GM12874 (cell line): Measurements from ENCODE around the gene S100A13.
A peak's percentile ranks its signal among the peaks of the same experiment; 100 is the strongest.

Experiments
- TF ChIP-seq, protein P1 (sequence below): IDR thresholded peaks from 2 replicates; pipeline ENCODE4 v1.5.1; 2011; ENCODE audit warnings: low read depth, mild to moderate bottlenecking, control low read depth, low read length, moderate library complexity; ENCODE audit not compliant: insufficient read depth

Gene S100A13

DNA sequence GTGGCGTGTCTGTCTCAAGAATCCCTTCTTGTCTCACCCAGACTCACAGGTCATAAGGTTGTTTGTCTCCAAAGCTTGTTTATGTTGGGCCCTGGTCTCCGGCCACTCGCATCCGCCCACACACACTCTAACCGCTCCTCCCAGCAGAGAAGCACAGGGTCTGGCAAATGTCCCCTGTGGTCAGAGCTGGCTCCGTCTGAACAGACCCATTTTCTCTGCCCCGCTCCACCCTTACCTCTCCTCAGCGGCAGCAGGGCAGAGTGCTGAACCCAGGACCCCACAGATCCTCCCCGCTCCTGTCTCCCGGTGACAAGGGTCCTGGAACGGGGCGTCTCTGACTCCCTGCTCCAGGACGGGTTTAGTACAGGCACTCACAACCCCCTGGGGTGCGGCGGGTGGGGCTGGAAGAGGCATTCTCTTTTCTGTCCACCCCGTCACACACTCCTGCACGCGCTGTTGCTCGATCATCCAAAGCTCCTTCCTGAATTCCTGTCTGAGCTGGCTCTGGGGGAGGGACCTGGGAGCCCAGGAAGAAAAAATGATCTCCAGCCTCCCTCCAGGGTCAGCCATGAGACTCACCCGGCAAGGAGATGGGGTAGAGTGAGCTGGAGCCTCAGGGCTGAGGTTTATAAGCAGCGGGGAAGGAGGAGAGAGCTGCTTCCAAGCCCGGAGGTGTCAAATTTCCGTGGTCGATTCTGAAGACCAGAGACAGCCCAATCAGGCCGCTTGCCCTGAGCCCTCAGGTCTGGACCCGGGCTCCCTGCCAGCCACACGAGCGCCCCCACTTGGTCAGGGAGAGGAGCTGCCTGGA is at the start of gene S100A13:
Gene S100A13, minus strand, starts transcription at position 602 of the 811 bp plus-strand sequence. CDS start 1,033 bp downstream, outside the sequence.
- TF ChIP-seq, protein P1, sequence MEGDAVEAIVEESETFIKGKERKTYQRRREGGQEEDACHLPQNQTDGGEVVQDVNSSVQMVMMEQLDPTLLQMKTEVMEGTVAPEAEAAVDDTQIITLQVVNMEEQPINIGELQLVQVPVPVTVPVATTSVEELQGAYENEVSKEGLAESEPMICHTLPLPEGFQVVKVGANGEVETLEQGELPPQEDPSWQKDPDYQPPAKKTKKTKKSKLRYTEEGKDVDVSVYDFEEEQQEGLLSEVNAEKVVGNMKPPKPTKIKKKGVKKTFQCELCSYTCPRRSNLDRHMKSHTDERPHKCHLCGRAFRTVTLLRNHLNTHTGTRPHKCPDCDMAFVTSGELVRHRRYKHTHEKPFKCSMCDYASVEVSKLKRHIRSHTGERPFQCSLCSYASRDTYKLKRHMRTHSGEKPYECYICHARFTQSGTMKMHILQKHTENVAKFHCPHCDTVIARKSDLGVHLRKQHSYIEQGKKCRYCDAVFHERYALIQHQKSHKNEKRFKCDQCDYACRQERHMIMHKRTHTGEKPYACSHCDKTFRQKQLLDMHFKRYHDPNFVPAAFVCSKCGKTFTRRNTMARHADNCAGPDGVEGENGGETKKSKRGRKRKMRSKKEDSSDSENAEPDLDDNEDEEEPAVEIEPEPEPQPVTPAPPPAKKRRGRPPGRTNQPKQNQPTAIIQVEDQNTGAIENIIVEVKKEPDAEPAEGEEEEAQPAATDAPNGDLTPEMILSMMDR: peak; percentile 51; the same call in 1 of the 2 replicates

DNA sequence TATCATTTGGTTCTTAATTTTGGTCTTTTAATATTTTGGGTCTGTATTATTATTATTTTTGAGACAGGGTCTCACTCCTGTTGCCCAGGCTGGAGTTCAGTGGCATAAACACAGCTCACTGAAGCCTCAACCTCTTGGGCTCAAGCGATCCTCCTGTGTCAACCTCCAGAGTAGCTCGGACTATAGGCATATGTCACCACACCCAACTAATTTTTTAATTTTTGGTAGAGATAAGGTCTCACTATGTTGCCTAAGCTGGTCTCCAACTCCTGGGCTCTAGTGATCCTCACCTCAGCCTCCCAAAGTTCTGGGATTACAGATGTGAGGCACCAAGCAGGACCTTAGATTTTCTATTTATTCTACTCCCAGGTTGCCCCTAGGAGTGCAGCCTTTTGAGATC is 46.2 kb upstream of the S100A13 start:
- TF ChIP-seq, protein P1: no peak

DNA sequence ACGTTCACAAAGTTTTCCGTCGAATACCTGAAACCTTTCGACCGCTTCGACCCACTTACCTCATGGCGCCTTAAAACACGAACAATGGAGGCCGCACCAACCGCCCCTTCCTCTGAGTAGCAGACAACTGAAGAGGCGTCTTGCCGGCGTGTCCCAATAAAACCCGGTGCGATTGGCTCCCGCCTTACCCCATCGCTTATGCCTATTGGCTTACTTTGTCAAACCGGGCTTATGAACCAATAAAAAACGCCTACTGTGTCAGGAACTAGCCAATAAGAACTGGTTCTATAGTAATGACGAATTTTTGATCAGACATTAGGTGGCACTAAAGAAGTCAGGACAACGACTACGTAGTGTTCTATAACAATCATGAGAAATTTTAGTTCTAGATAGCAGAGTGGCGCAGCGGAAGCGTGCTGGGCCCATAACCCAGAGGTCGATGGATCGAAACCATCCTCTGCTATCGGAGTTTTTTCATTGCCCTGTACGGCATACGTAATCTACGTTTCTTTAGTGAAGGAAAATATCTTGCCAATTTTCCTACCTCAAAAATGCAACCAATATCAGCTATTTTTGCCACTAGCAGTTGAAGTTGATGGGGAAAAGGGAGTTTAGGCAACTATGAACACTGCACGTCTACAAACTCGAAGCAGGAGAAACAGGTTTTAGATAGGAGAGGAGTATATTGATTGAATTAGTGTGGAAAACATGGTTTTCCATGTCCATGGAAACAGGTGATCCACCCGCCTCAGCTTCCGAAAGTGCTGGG is 43.7 kb upstream of the S100A13 start, which contains the start of gene ILF2:
Gene ILF2, minus strand, starts transcription at position 135 of the 769 bp plus-strand sequence. Its CDS starts 71 bp downstream, at position 64.
- TF ChIP-seq, protein P1: 0 out of 2 replicates have a peak, but pooled peaks have one; percentile 1

DNA sequence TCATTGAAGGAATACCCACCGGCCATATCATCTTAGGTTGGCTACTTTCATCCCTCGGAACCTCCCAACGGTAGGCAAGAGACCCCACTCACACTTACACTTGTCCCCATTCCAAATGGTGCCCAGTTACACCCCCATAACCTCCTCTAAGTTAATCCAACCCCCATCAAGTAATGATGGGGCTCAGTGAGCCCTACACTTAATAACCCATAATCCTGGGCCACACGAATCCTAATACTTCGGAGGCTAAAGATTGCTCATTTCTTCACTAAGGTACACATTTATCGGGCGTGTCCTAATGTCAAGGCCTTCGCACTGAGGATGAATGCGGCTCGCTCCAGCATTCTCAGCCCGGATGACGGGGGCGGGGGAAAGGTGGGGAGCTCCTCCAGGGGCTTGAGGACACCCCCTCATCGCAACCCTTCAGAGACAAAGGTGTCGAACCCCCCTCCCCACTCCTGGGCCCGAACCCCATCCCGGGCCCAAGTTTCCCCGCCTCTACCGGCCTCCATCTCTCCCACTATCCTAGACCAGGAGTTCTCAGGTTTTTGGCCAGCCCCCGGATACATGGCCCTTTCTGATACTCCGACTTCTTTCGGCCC is 43.1 kb upstream of the S100A13 start:
- TF ChIP-seq, protein P1: no peak

DNA sequence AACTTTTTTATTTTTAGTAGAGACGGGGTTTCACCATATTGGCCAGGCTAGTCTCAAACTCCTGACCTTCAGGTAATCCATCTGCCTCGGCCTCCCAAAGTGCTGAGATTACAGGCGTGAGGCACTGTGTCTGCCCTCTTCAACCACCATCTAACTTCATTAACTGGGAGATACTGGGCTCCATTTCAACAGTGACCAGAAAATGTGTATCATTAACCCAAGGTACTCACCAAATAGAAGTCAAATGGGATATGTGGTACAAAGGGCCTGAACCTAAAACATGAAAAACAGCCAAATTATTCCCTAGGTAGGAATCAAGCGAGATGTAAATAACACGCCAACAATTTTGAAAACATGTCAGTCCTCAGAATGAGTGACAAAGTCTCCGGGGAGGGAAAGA is 42.3 kb upstream of the S100A13 start:
- TF ChIP-seq, protein P1: no peak

DNA sequence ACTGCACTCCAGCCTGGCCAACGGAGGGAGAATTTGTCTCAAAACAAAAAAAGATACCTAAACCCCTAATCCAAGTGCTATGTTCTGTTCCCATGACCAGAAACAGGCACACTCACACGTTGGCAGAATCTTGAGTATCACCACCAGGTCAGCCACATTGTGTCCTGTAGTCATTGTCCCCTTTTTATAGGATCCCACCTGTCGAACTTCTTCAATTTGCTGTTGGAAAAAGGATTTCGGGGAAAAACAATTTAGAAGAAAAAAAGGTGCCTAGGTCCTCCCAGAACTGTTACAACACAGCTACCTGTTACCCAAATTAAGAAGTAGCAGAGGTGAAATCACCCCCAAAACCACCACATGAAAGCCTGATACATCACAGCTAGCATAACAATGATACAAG is 40.1 kb upstream of the S100A13 start:
- TF ChIP-seq, protein P1: no peak

DNA sequence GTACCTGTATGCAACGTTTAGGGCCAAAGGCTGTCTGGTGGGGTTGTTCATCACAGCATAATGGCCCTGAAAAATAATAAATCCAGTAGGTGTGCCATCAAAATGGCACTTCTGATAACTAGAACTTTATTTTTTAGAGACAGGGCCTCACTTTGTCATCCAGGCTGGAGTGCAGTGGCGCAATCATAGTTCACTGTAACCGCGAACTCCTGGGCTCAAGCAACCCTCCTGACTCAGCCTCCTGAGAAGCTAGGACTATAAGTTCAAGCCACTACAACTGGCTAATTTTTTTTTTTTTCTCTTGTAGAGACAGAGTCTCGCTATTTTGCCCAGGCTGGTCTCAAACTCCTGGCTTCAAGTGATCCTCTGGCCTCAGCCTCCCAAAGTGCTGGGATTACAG is 35.9 kb upstream of the S100A13 start:
- TF ChIP-seq, protein P1: no peak
